GM19463 (cell line): ENCODE data around the gene CGB5.
"Not testable (repeated sequence)": the region's sequence is repeated elsewhere in the genome, so short reads cannot be mapped to it uniquely, and the experiment has no call there.

Experiments used
- ATAC-seq: cut with Tn5 transposase; IDR thresholded peaks from one replicate; pipeline ENCODE4 v1.9.1; 2021; ENCODE audit warnings: mild to moderate bottlenecking, moderate library complexity; ENCODE audit not compliant: unreplicated experiment

The CGB5 gene

DNA sequence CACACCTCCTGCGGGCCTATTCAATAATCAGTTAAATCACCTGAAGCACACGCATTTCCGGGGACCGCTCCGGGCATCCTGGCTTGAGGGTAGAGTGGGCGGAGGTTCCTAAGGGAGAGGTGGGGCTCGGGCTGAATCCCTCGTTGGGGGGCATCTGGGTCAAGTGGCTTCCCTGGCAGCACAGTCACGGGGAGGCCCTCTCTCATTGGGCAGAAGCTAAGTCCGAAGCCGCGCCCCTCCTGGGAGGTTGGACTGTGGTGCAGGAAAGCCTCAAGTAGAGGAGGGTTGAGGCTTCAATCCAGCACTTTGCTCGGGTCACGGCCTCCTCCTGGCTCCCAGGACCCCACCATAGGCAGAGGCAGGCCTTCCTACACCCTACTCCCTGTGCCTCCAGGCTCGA is at the start of gene CGB5:
CGB5 (plus strand) TSS at position 301 of the 400 bp plus-strand sequence. CDS start 362 bp downstream, outside the sequence.
- ATAC-seq: not testable (repeated sequence)

DNA sequence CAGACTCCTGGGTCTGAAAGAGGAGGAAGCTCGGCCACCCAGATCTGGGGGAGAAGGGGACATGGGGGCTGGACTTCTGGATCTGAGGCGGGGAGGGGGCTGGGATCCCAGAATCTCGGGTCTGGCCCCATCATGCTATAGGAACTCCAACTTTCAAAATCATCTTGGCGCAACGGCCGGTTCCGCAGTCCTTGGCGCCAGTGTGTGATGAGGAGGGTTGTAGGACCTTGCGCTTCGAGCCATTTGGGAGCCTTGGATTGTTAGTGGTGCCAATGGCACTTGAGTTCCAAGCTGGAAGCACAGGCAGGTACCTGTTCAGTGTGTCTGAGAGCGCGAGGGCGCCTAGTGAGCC is 49.6 kb upstream of the CGB5 start:
- no peak for ATAC-seq

DNA sequence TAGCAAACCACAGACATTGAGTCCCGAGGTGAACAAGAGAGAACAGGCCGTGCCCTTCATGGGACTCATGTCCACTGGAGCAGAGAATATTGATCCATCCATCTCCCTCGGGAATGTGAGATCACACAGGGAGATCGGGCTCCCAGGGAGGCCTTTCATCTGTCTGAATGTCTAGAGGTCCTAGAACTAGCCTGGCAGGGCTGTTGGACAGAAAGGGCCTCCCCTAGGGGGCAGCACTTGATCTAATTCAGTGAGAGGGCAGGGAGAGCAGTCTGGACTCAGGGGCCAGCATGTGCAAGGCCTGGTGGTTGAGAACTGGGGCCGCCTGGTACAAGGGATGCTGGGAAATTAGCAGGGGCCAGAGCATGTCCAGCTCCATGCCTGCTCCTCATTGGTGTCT is 45.7 kb upstream of the CGB5 start:
- ATAC-seq: no peak

DNA sequence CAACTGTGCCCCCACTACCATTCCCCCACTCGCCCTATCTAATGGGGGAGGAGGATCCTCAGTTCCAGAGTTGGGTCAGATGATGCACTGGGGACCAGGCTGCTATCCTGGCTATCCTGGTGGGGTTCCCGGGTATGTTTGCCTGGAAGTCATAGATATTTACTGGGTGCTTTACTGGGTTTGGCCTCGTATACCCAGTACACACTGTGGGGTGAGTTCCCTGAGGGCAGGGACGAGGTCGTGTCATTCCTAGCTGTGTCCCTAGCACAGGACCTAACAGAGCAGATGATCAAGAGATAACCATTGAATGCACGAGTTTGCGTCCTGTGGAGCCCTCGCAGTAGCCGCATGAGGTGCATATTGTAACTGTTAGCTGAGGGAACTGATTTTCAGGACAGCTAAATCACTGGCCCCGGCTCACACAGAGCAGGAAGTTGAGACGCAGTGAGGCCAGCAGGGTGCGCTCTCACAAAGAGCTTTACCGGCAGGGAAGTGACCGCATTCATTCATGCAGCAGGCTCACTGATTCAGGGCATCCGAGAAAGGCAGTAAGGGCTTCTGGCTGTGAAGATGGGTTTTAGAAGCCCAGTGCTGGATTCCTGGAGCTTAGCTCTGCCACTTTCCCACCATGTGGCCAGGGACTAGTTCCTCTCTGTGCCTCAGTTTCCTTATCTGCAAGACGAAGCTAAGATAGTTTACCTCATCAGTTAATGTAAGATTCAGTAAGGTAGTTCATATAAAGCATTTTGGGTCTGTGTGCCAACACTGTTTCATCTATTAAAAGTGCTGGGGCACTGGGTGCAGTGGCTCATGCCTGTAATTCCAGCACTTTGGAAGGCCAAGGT is 43.9 kb upstream of the CGB5 start:
- no peak for ATAC-seq

DNA sequence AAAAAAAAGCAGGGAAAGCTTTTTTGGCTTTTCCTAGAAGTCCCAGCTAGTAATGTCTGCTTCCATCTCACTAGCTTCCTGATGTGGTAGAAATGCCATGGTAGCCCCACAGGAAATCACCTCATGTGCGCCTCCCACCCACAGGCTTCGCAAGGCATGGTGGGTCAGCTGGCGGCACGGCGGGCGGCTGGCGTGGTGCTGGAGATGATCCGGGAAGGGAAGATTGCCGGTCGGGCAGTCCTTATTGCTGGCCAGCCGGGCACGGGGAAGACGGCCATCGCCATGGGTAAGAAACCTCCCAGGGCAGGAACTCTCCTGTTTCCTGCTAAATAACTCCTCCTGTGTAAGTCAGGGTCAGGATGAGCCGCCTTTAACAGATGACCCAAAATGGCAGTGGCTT is 39.5 kb upstream of the CGB5 start:
- no peak for ATAC-seq

DNA sequence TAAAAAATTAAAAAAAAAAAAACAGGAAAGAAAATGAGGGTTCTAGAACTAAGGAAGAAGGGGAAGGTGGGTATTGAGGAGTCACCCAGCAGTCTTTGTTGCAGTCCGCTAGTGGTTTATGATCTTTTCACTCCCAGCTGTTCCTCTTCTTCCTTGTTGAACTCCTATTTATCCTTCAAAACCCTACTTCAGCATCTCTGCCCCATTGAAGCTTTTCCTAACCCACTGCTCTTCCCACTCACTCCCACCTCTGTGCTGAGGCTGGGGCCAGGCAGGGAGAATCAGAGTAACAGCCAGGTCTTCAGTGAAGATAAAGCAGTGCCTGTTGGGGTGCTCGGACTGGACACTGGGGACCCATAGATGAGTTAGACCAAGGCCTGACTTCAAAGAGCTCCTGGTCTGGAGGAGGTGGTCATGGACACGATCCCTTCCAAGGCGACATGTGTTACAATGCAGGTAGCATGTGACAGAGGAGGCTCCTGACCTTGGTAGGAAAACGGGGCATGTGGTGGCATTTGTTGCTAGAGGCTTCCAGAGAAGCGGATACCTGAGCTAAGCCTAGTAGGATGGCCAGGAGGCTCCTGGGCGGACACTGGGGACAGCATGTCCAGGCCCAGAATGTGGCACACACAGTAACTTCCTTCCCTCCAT is 38.6 kb upstream of the CGB5 start:
- ATAC-seq: no peak

DNA sequence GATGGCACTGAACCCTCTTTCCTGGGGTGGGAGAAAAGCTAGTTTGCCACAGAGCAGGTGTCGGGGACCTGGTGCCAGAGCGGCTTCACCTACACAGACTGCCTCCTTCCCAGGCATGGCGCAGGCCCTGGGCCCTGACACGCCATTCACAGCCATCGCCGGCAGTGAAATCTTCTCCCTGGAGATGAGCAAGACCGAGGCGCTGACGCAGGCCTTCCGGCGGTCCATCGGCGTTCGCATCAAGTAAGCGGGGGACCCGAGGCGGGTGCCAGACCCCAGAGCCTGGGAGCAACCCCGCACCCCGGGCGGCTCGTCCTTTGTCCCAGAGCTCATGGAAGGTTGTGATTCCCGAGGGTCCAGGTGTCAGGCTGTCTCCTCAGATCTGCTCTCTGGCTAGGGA is 36.7 kb upstream of the CGB5 start:
- no peak for ATAC-seq

DNA sequence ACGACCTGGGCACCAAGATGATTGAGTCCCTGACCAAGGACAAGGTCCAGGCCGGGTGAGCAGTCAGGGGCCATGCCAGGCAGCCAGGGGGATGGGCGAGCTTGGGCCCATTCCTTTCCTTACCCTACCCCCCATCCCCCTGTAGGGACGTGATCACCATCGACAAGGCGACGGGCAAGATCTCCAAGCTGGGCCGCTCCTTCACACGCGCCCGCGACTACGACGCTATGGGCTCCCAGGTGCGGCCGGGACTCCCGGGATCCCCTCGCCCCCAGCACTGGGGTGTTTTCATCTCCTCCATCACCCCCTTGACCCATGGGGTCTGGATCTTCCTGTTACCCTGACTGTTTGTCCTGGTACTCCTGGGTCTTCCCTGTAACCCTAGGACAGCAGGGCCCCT is 33.8 kb upstream of the CGB5 start:
- ATAC-seq: no peak

DNA sequence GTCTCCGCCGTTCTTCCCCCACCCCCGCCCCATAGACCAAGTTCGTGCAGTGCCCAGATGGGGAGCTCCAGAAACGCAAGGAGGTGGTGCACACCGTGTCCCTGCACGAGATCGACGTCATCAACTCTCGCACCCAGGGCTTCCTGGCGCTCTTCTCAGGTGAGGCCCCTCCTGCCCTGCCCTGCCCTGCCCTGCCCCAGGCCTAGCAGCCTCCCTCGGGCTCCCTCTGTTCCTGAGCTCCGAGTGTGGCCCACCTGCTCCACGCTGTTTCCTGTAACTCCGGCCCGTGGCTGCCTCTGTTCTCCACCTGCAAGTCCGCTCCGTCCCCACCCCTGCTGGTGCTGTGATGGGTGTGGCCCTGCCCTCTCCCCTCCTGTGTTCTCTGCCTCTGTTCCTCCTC is 33.2 kb upstream of the CGB5 start:
- ATAC-seq: no peak

DNA sequence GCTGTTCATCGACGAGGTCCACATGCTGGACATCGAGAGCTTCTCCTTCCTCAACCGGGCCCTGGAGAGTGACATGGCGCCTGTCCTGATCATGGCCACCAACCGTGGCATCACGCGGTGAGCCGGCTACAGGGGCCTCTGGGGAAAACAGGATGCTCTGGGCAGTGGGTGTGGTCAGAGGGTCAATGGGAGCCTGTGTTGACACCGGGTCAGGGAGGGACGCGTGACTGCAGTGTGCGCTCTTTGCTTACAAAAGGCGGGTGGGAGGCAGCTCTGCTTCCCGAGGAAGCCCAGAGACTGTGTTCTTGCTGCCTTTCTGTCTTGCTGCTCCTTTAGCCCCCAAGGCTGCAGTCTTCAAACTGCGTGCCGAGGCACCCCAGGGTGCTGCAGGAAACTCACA is 32.5 kb upstream of the CGB5 start:
- ATAC-seq: no peak

DNA sequence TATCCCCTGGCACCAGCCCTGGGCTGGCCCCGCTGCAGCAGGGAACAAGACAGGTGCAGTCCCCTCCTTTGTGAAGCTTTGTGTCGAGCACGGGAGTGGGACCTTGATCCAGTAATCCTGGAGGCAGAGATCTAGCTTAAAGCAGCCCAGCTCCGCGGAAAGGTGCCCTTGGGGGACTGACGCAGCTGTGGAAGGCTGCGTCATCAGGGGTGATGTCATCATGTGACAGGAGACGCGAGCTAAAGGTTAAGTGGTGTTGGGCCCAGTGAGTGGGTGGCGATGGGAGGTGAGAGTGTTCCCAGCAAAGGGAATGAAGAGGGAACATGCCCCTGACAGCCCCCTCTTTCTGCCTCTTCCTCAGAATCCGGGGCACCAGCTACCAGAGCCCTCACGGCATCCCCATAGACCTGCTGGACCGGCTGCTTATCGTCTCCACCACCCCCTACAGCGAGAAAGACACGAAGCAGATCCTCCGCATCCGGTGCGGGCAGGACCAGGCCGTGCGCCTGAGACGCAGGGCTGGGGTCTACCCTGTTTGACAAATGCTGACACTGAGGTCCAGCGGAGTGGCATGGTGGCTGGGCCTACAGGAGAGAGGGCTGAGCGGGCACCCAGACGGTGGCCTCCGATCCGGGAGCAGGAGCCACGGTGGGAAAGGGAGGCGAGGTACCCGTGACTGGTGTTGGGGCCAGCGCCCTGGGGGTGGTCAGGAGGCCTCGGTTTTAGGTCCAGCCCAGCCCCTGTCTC is 29.4 kb upstream of the CGB5 start:
- no peak for ATAC-seq

DNA sequence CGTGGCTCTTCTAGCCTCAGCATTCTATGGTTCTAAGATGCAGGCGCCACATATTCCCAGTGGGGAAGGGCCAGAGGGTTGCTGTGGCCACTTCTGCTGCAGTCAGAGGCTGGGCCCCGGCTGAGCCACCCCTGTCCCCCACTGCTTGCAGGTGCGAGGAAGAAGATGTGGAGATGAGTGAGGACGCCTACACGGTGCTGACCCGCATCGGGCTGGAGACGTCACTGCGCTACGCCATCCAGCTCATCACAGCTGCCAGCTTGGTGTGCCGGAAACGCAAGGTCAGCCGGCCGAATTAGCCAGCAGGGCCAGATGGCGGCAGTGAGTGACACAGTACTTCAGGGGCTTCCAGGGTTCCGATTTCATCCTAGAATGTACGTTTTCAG is 28.8 kb upstream of the CGB5 start:
- ATAC-seq: no peak

DNA sequence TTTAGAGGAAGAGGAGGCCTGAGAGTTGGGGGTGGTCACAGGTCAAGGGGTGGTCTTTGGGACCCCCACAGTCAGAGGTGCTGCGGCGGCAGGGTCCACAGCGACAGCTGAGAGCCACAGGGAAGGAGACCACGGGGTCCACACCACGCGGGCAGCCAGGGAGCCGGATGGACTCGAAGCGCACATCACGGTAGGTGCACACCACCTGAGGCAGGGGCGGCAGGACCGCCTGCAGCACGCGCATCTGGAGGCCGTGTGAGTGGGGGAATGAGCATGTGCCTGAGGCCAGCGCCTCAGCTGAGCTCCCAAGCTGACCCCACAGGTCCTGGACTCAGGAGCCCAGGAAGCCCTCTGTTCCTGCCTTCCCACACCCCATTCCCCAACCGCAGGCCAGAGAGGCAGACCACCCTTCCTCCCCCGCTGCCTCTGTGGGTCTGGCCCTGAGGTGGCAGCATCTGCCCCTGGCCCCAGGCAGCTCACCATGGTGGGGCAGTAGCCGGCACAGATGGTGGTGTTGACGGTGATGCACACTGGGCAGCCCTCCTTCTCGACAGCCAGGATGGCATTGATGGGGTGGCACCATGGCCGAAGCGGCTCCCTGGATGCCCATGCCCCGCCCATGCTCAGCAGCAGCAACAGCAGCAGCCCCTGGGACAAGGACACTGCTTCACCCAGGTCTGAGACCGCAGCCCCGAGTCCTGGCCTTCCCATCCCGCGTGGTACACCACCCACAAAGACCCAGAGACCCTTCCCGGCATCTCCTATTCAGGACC is 27.4 kb upstream of the CGB5 start:
- ATAC-seq: no peak

DNA sequence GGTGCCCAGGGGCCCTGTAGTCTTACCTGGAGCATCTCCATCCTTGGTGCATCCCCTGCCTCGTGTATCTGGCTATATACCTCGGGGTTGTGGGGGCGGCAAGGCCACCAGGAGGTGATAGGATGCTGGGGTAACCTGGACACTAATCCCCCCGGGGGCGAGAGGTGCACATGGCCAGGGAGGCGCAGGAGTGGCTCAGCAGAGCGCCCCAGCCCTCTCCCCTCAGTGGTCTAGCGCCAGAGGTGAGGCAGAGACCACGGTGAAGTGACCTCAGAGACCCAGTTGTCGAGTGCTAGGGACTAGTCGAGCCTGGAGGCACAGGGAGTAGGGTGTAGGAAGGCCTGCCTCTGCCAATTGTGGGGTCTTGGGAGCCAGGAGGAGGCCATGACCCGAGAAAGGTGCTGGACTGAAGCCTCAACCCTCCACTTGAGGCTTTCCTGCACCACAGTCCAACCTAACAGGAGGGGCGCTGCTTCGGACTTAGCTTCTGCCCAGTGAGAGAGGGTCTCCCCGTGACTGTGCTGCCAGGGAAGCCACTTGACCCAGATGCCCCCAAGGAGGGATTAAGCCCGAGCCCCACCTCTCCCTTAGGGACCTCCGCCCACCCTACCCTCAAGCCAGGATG is 26.5 kb upstream of the CGB5 start, which contains the start of gene LHB:
LHB (minus strand) TSS at position 51 of the 625 bp plus-strand sequence; CDS start at position 41, 10 bp downstream.
- no peak for ATAC-seq

DNA sequence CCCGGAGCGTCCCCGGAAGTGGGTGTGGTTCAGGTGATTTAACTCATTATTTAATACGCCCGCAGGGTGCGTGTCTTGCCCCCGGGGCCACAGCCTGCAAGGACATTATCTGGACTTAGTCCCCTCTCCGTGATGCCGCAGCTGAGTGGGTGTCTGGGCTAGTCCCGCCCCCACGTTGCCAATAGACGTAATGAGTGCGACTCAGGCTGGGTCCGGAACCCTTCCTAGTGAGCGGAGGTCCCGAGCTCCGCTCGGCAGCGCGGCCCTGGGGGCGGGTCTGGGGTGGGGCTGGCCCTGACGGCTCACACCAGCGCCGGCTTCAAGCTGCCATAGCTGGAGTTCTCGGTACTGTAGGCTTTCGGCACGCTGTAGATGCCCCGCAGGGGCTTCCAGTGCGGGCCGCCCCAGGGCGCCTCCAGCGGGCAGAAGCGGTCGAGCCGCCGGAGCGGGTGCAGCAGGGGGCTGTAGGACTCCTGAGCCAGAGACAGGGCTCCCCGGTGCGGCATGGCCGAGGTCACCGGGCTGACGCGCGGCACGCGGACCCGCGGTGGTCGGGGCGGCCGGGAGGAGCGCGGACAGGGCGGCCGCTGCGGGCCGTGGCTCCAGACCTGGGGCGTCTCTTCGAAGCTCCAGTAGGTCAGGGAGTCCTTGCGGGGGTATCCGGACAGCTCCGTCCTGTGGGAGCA is 25.8 kb upstream of the CGB5 start:
- peak; percentile 48 for ATAC-seq

DNA sequence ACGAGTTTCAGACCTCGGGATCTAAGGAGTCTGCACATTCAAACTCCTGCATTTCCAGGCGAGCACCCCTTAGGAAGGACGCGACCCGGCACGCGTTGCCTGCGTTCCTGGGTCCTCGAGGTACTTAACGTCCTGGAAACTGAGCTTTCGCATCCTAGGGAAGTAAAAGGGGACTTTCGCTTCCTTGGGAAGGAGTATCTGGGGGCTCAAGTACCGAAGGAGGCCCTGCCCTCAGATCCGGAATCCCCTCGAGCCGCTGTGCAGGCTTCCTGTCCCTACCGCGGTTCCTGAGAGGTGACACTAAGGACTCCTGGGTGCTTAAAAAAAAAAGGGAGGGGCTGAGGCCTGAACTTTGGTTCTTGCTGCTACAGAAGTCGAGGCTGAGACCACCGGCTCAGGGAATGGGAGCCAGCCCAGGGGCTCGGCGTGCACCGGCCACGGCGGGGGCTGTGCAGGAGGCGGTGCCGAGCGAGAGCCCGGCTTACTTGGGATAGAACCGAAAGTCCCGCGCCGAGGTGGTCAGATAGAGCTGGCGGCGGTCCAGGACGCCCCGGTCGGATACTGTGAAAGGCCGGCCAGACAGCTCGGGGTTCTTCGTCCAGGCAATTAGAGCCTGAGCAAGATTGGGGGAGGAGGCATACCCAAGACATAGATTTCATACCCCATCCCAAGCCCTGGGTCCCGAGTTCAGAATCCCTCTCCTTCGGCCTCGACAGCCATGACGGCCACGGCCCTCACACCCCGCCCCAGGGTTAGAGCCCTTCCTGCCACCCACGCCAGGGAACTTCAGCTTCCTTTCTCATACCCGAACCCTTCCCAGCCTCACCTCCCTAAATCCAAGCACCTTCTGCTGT is 25.0 kb upstream of the CGB5 start:
- not testable (repeated sequence) for ATAC-seq

DNA sequence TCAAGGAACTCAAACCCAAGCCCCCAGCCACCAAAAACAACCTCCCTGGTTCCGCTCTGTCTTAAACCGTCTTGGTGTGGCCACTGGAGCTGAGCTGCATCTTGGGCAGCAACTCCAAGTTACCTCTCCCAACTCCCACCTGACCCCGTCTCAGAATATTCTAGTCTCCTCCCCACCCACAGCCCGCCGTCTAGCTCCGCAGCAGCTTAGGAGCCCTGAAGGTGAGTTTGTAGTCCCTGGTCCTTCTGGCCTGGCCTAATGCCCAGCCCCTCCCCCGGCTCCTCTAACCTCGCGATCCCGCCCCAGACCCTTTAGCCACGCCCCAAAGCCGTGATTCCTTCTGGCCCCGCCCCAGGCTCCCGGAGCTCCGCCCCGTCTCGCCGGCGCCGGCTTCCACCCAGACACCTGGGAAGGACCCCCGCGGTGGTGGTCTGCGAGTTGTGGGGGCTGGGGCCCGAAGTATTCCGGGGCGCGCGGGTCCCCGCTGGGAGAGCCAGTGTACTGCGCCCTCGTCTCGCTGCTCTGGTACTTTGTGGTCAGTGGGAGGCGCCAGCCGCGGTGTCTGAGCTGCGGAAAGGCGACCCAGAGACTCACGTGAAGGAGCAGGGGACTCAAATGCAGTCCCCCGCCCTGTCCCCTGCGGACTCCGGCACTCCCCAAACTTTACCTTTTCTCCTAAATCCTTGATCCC is 24.3 kb upstream of the CGB5 start:
- ATAC-seq: no peak

DNA sequence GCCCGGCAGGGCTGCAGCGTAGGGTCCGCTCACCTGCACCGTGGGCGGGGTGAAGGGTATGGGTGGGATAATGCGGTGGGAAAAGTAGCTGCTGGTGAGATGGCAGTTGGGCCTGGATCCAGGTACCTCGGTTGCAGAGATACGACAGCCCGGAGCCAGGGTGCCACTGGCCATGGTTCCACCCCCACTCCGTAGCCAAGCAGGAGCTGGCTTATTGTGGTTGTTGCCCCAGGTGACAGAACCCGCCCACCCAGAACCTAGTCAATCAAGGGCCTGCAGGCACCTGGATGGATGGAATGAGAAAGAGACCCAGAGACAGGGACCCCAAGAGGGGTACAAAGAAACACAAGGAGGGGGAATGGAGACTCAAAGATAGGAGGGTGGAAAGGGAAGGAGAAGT is 23.3 kb upstream of the CGB5 start:
- no peak for ATAC-seq
